CD4-positive, alpha-beta memory T cell (primary cell): Measurements from ENCODE around the gene NTNG1. TPM values are rescaled to one million over a fixed set of nuclear protein-coding genes. Genes with fewer than 3 reads are reported as not detected.

Source experiments
- CTCF ChIA-PET: fragments of 350-600 bp; sonication (Branson Sonifier 250); formaldehyde crosslinking; loops from one replicate; lab custom pipeline; 2021; ENCODE audit warnings: inconsistent platforms; ENCODE audit not compliant: partially characterized antibody; lab: Charles Lee
- POLR2A ChIA-PET: fragments of 350-600 bp; sonication (Branson Sonifier 250); formaldehyde crosslinking; loops from one replicate; lab custom pipeline; 2021; ENCODE audit not compliant: partially characterized antibody; lab: Charles Lee
- DNase-seq, 5 donors: peaks; one replicate each; pipeline versions ENCODE4 v3.0.0 to v3.0.0-alpha.2; 2020 to 2022; ENCODE audit warnings: mixed read lengths in 1 of 5
- H3K27ac ChIP-seq: one replicate; pipeline ENCODE4 v1.7.0; 2013; ENCODE audit warnings: low read depth, low read length
- H3K27me3 ChIP-seq: 2 replicates; pipeline ENCODE4 v1.7.0; 2013; ENCODE audit warnings: mild to moderate bottlenecking, low read length, moderate library complexity; ENCODE audit not compliant: insufficient read depth
- H3K36me3 ChIP-seq: 2 replicates; pipeline ENCODE4 v1.7.0; 2013; ENCODE audit warnings: mild to moderate bottlenecking, low read length, moderate library complexity; ENCODE audit not compliant: insufficient read depth
- H3K4me1 ChIP-seq: 2 replicates; pipeline ENCODE4 v1.7.0; 2013; ENCODE audit warnings: mild to moderate bottlenecking, low read length, moderate library complexity; ENCODE audit not compliant: insufficient read depth
- H3K4me3 ChIP-seq, 2 donors: one replicate each; pipeline ENCODE4 v1.7.0; 2013; ENCODE audit warnings: low read length in 2 of 2, mild to moderate bottlenecking in 1 of 2
- H3K9me3 ChIP-seq, 2 donors: one replicate each; pipeline ENCODE4 v1.7.0; 2013; ENCODE audit warnings: low read length in 2 of 2, control low read depth in 1 of 2; ENCODE audit not compliant: control insufficient read depth in 1 of 2
- H3K27ac Mint-ChIP-seq, 7 donors: one replicate each; pipeline ENCODE4 v1.8.0; 2020 to 2021; ENCODE audit warnings: mixed read lengths in 7 of 7, mild to moderate bottlenecking in 6 of 7, inconsistent platforms in 3 of 7, moderate library complexity in 3 of 7
- H3K27me3 Mint-ChIP-seq, 2 donors: one replicate each; pipeline ENCODE4 v1.8.0; 2020 to 2021; ENCODE audit warnings: mixed read lengths in 2 of 2
- H3K36me3 Mint-ChIP-seq, 2 donors: one replicate each; pipeline ENCODE4 v1.8.0; 2020 to 2021; ENCODE audit warnings: mixed read lengths in 2 of 2, inconsistent platforms in 1 of 2, mild to moderate bottlenecking in 1 of 2
- H3K4me1 Mint-ChIP-seq, 4 donors: one replicate each; pipeline ENCODE4 v1.8.0; 2020 to 2021; ENCODE audit warnings: mixed read lengths in 4 of 4, mild to moderate bottlenecking in 1 of 4
- H3K4me3 Mint-ChIP-seq, 8 donors: one replicate each; pipeline ENCODE4 v1.8.0; 2020 to 2021; ENCODE audit warnings: mixed read lengths in 8 of 8, mild to moderate bottlenecking in 7 of 8, moderate library complexity in 6 of 8, inconsistent platforms in 3 of 8
- H3K9me3 Mint-ChIP-seq, 8 donors: one replicate each; pipeline ENCODE4 v1.8.0; 2020 to 2021; ENCODE audit warnings: mixed read lengths in 8 of 8, mild to moderate bottlenecking in 5 of 8, inconsistent platforms in 3 of 8, moderate library complexity in 1 of 8
- intact Hi-C: fragments of 100-400 bp; cut with micrococcal nuclease; formaldehyde crosslinking; loops from one replicate; pipeline ENCODE4 v1.15.1; 2023
- polyA plus RNA-seq, 2 donors: library from polyadenylated mRNA; unstranded; fragments of 300-500 nt; fragmentation: Illumina TruSeq; gene quantifications; one replicate each; pipeline ENCODE4 v1.2.3, GENCODE V29; 2021
- total RNA-seq, 2 experiments: library from RNA; stranded (reverse); gene quantifications; one replicate each; pipeline ENCODE4 v1.2.3, GENCODE V29; 2021

Gene NTNG1
- total and polyA plus RNA-seq, 4 experiments from 2014 or later = not detected

GRCh38 chr1:107105914-107106313 lies 34.9 kb upstream of the NTNG1 start:
- no peak overlapping the region for H3K4me3 Mint-ChIP-seq
- intact Hi-C loops = no loop called here
- H3K9me3 ChIP-seq = no peaks in the 10 kb centered on the region
- peaks cover 0 to 5% (median 0%) of the 10 kb centered on the region in 4 donors for H3K4me1 Mint-ChIP-seq
- no peaks in the 10 kb centered on the region for H3K4me1 ChIP-seq
- DNase-seq = no peak
- H3K36me3 ChIP-seq = no peaks in the 10 kb centered on the region
- peaks cover 0 to 3% of the 10 kb centered on the region in 2 donors for H3K27me3 Mint-ChIP-seq
- no peaks in the 10 kb centered on the region for H3K27me3 ChIP-seq
- POLR2A ChIA-PET = no interaction called here
- H3K36me3 Mint-ChIP-seq = no peaks in the 10 kb centered on the region
- CTCF ChIA-PET = no interaction called here
- no peak overlapping the region for H3K27ac ChIP-seq
- H3K27ac Mint-ChIP-seq = no peak overlapping the region
- no peak overlapping the region for H3K4me3 ChIP-seq
- peaks cover 0 to 1% (median 0%) of the 10 kb centered on the region in 8 donors for H3K9me3 Mint-ChIP-seq

- POLR2A ChIA-PET = no interaction called here
- no peak overlapping the region for H3K4me3 Mint-ChIP-seq
These were observed 30.5 kb upstream of the NTNG1 start for GRCh38 chr1:107110326-107110725.

GRCh38 chr1:107116306-107116790 lies 24.5 kb upstream of the NTNG1 start:
- H3K4me3 Mint-ChIP-seq = no peak overlapping the region
- H3K27ac Mint-ChIP-seq = no peak overlapping the region
- DNase-seq = no peak
- Histone ChIP-seq H3K4me1 (no peaks in the 10 kb centered on the region), H3K4me3 (no peak overlapping the region), H3K27me3 (no peaks in the 10 kb centered on the region), H3K27ac (no peak overlapping the region), H3K9me3 (no peaks in the 10 kb centered on the region), H3K36me3 (no peaks in the 10 kb centered on the region)
- POLR2A ChIA-PET = no interaction called here
- H3K9me3 Mint-ChIP-seq = no peaks in the 10 kb centered on the region
- no peaks in the 10 kb centered on the region for H3K36me3 Mint-ChIP-seq
- intact Hi-C loops = no loop called here
- H3K4me1 Mint-ChIP-seq = no peaks in the 10 kb centered on the region
- H3K27me3 Mint-ChIP-seq = peaks cover 1 to 6% of the 10 kb centered on the region in 2 donors
- CTCF ChIA-PET = no interaction called here

More at GRCh38 chr1:107110326-107110725, 30.5 kb upstream of the NTNG1 start:
- intact Hi-C loops = no loop called here
- H3K4me1 ChIP-seq = no peaks in the 10 kb centered on the region
- no peaks in the 10 kb centered on the region for H3K9me3 ChIP-seq
- Mint-ChIP-seq H3K4me1 (no peaks in the 10 kb centered on the region), H3K36me3 (no peaks in the 10 kb centered on the region), H3K27ac (no peak overlapping the region), H3K27me3 (no peaks in the 10 kb centered on the region), H3K9me3 (no peaks in the 10 kb centered on the region)
- no peak overlapping the region for H3K27ac ChIP-seq
- DNase-seq = no peak
- H3K27me3 ChIP-seq = no peaks in the 10 kb centered on the region
- no peaks in the 10 kb centered on the region for H3K36me3 ChIP-seq
- H3K4me3 ChIP-seq = no peak overlapping the region
- CTCF ChIA-PET = no interaction called here

- intact Hi-C loops = no loop called here
- CTCF ChIA-PET = interaction anchor here (1.6 kb wide), 1 partner anchor 20 kb away, joined by 5 read pairs; no protein-coding TSS in a partner anchor
- no peaks in the 10 kb centered on the region for H3K36me3 Mint-ChIP-seq
- H3K4me1 Mint-ChIP-seq = no peaks in the 10 kb centered on the region
- POLR2A ChIA-PET = no interaction called here
- no peak overlapping the region for H3K4me3 Mint-ChIP-seq
- H3K27me3 Mint-ChIP-seq = peaks cover 3 to 4% of the 10 kb centered on the region in 2 donors
- DNase-seq = no peak
- Histone ChIP-seq H3K4me3 (no peak overlapping the region), H3K27ac (no peak overlapping the region), H3K4me1 (no peaks in the 10 kb centered on the region), H3K36me3 (no peaks in the 10 kb centered on the region), H3K9me3 (no peaks in the 10 kb centered on the region), H3K27me3 (no peaks in the 10 kb centered on the region)
- H3K27ac Mint-ChIP-seq = no peak overlapping the region
- peaks cover 0 to 2% (median 0%) of the 10 kb centered on the region in 8 donors for H3K9me3 Mint-ChIP-seq
These were observed 18.6 kb upstream of the NTNG1 start for GRCh38 chr1:107122225-107122624.

- Histone ChIP-seq H3K27me3 (no peaks in the 10 kb centered on the region), H3K36me3 (no peaks in the 10 kb centered on the region), H3K4me3 (no peak overlapping the region), H3K9me3 (no peaks in the 10 kb centered on the region), H3K4me1 (no peaks in the 10 kb centered on the region), H3K27ac (no peak overlapping the region)
- Mint-ChIP-seq H3K9me3 (peaks cover 0 to 2% (median 0%) of the 10 kb centered on the region in 8 donors), H3K27me3 (peaks cover 3 to 6% of the 10 kb centered on the region in 2 donors), H3K36me3 (no peaks in the 10 kb centered on the region), H3K27ac (no peak overlapping the region), H3K4me1 (no peaks in the 10 kb centered on the region), H3K4me3 (no peak overlapping the region)
- ChIA-PET POLR2A (no interaction called here), CTCF (no interaction called here)
- DNase-seq = no peak
- intact Hi-C loops = no loop called here
These were observed 17.1 kb upstream of the NTNG1 start for GRCh38 chr1:107123741-107124140.

GRCh38 chr1:107124694-107125093 lies 16.1 kb upstream of the NTNG1 start:
- no peak for DNase-seq
- H3K27ac ChIP-seq = no peak overlapping the region
- Mint-ChIP-seq H3K4me1 (no peaks in the 10 kb centered on the region), H3K27me3 (peaks cover 3 to 6% of the 10 kb centered on the region in 2 donors), H3K4me3 (no peak overlapping the region), H3K27ac (no peak overlapping the region), H3K36me3 (no peaks in the 10 kb centered on the region), H3K9me3 (peaks cover 0 to 2% (median 0%) of the 10 kb centered on the region in 8 donors)
- ChIA-PET CTCF (no interaction called here), POLR2A (no interaction called here)
- H3K9me3 ChIP-seq = no peaks in the 10 kb centered on the region
- H3K4me1 ChIP-seq = no peaks in the 10 kb centered on the region
- no peaks in the 10 kb centered on the region for H3K36me3 ChIP-seq
- no peaks in the 10 kb centered on the region for H3K27me3 ChIP-seq
- no peak overlapping the region for H3K4me3 ChIP-seq
- intact Hi-C loops = no loop called here

GRCh38 chr1:107132195-107132594 lies 8.6 kb upstream of the NTNG1 start:
- Histone ChIP-seq H3K9me3 (no peaks in the 10 kb centered on the region), H3K36me3 (no peaks in the 10 kb centered on the region), H3K27me3 (no peaks in the 10 kb centered on the region), H3K27ac (no peak overlapping the region), H3K4me1 (no peaks in the 10 kb centered on the region), H3K4me3 (no peak overlapping the region)
- H3K27me3 Mint-ChIP-seq = peaks cover 4 to 12% of the 10 kb centered on the region in 2 donors
- POLR2A ChIA-PET = no interaction called here
- H3K27ac Mint-ChIP-seq = no peak overlapping the region
- peaks cover 0 to 6% (median 2%) of the 10 kb centered on the region in 8 donors for H3K9me3 Mint-ChIP-seq
- no peak overlapping the region for H3K4me3 Mint-ChIP-seq
- CTCF ChIA-PET = interaction anchor here (0.9 to 2.2 kb wide), 2 partner anchors 10 to 12 kb away, joined by 3 to 8 read pairs; no protein-coding TSS in a partner anchor
- DNase-seq = no peak
- no peaks in the 10 kb centered on the region for H3K4me1 Mint-ChIP-seq
- intact Hi-C loops = no loop called here
- H3K36me3 Mint-ChIP-seq = no peaks in the 10 kb centered on the region
